ENCODE measurements around the gene PACS1.

The PACS1 gene

GRCh38 chr11:66143996-66144678 is 74.1 kb downstream of the PACS1 start:
- no peak for TF ChIP-seq POLR2AphosphoS5 (IDR thresholded peaks at IDR 0.05; ENCODE audit: low read depth, low read length)
- no peak for TF ChIP-seq SIN3A (IDR thresholded peaks at IDR 0.05; ENCODE audit: borderline replicate concordance, insufficient read depth, low read length)
- TF ChIP-seq FOXP2 (optimal IDR thresholded peaks at IDR 0.05; ENCODE audit: borderline replicate concordance, extremely low read depth, extremely low read length, insufficient read depth): no peak
- no peak for TF ChIP-seq TAF1 (IDR thresholded peaks at IDR 0.05; ENCODE audit: borderline replicate concordance, insufficient read depth, low read length)
- TF ChIP-seq, protein P1, sequence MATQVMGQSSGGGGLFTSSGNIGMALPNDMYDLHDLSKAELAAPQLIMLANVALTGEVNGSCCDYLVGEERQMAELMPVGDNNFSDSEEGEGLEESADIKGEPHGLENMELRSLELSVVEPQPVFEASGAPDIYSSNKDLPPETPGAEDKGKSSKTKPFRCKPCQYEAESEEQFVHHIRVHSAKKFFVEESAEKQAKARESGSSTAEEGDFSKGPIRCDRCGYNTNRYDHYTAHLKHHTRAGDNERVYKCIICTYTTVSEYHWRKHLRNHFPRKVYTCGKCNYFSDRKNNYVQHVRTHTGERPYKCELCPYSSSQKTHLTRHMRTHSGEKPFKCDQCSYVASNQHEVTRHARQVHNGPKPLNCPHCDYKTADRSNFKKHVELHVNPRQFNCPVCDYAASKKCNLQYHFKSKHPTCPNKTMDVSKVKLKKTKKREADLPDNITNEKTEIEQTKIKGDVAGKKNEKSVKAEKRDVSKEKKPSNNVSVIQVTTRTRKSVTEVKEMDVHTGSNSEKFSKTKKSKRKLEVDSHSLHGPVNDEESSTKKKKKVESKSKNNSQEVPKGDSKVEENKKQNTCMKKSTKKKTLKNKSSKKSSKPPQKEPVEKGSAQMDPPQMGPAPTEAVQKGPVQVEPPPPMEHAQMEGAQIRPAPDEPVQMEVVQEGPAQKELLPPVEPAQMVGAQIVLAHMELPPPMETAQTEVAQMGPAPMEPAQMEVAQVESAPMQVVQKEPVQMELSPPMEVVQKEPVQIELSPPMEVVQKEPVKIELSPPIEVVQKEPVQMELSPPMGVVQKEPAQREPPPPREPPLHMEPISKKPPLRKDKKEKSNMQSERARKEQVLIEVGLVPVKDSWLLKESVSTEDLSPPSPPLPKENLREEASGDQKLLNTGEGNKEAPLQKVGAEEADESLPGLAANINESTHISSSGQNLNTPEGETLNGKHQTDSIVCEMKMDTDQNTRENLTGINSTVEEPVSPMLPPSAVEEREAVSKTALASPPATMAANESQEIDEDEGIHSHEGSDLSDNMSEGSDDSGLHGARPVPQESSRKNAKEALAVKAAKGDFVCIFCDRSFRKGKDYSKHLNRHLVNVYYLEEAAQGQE (IDR thresholded peaks at IDR 0.05; ENCODE audit: insufficient read depth in 1 of 2, low read depth in 2 of 2, low read length in 2 of 2): no peak

- no peak for TF ChIP-seq FOXP2 (optimal IDR thresholded peaks at IDR 0.05; ENCODE audit: borderline replicate concordance, extremely low read depth, extremely low read length, insufficient read depth)
- no peak for TF ChIP-seq SIN3A (IDR thresholded peaks at IDR 0.05; ENCODE audit: borderline replicate concordance, insufficient read depth, low read length)
- TF ChIP-seq, protein P1 (IDR thresholded peaks at IDR 0.05; ENCODE audit: insufficient read depth in 1 of 2, low read depth in 2 of 2, low read length in 2 of 2): no peak
- no peak for TF ChIP-seq TAF1 (IDR thresholded peaks at IDR 0.05; ENCODE audit: borderline replicate concordance, insufficient read depth, low read length)
- no peak for TF ChIP-seq POLR2AphosphoS5 (IDR thresholded peaks at IDR 0.05; ENCODE audit: low read depth, low read length)
Measured at GRCh38 chr11:66146074-66146473, 76.0 kb downstream of the PACS1 start.

GRCh38 chr11:66146940-66147339 is 76.9 kb downstream of the PACS1 start:
- TF ChIP-seq, protein P1 (IDR thresholded peaks at IDR 0.05; ENCODE audit: insufficient read depth in 1 of 2, low read depth in 2 of 2, low read length in 2 of 2): no peak
- no peak for TF ChIP-seq SIN3A (IDR thresholded peaks at IDR 0.05; ENCODE audit: borderline replicate concordance, insufficient read depth, low read length)
- no peak for TF ChIP-seq POLR2AphosphoS5 (IDR thresholded peaks at IDR 0.05; ENCODE audit: low read depth, low read length)
- TF ChIP-seq FOXP2 (optimal IDR thresholded peaks at IDR 0.05; ENCODE audit: borderline replicate concordance, extremely low read depth, extremely low read length, insufficient read depth): no peak
- TF ChIP-seq TAF1 (IDR thresholded peaks at IDR 0.05; ENCODE audit: borderline replicate concordance, insufficient read depth, low read length): no peak

- TF ChIP-seq SIN3A (IDR thresholded peaks at IDR 0.05; ENCODE audit: borderline replicate concordance, insufficient read depth, low read length) (no peak), FOXP2 (optimal IDR thresholded peaks at IDR 0.05; ENCODE audit: borderline replicate concordance, extremely low read depth, extremely low read length, insufficient read depth) (no peak), POLR2AphosphoS5 (IDR thresholded peaks at IDR 0.05; ENCODE audit: low read depth, low read length) (no peak), TAF1 (IDR thresholded peaks at IDR 0.05; ENCODE audit: borderline replicate concordance, insufficient read depth, low read length) (no peak)
- TF ChIP-seq, protein P1 (IDR thresholded peaks at IDR 0.05; ENCODE audit: insufficient read depth in 1 of 2, low read depth in 2 of 2, low read length in 2 of 2): no peak
Measured at GRCh38 chr11:66150140-66150539, 80.1 kb downstream of the PACS1 start.

Data from PFSK-1 (cell line).